Suprapubic skin (tissue), 4 donors: ENCODE results near the gene SNRK. TPM values are rescaled to one million over a fixed set of nuclear protein-coding genes. Genes with fewer than 3 reads are reported as not detected.

ENCODE experiments used
- DNase-seq, 2 donors: peaks; one replicate each; pipeline ENCODE4 v3.0.0-alpha.2; 2019; ENCODE audit warnings: low spot score in 2 of 2
- H3K27ac ChIP-seq: fragments of 200-600 bp; sonication (generic); one replicate; pipeline ENCODE4 v1.5.1; 2019
- H3K27me3 ChIP-seq: fragments of 200-600 bp; sonication (generic); one replicate; pipeline ENCODE4 v1.5.1; 2019
- H3K36me3 ChIP-seq: fragments of 200-600 bp; sonication (generic); one replicate; pipeline ENCODE4 v1.5.1; 2019
- H3K4me1 ChIP-seq: fragments of 200-600 bp; sonication (generic); one replicate; pipeline ENCODE4 v1.5.1; 2019
- H3K4me3 ChIP-seq: fragments of 200-600 bp; sonication (generic); one replicate; pipeline ENCODE4 v1.5.1; 2019; ENCODE audit warnings: mild to moderate bottlenecking
- H3K9me3 ChIP-seq: fragments of 200-600 bp; sonication (generic); one replicate; pipeline ENCODE4 v1.5.1; 2019
- EP300 ChIP-seq: sonication (generic); formaldehyde crosslinking; IDR thresholded peaks from one replicate; pipeline ENCODE4 v1.6.1; 2017; ENCODE audit warnings: antibody characterized with exemption
- POLR2A ChIP-seq, 2 donors: fragments of 450-650 bp; IDR thresholded peaks; one replicate each; pipeline ENCODE4 v1.6.1; 2017; ENCODE audit warnings: antibody characterized with exemption in 2 of 2, mild to moderate bottlenecking in 2 of 2, moderate library complexity in 2 of 2
- POLR2AphosphoS5 ChIP-seq, 3 donors: sonication (generic); formaldehyde crosslinking; IDR thresholded peaks; one replicate each; pipeline ENCODE4 v1.6.1; 2017; ENCODE audit warnings: antibody characterized with exemption in 3 of 3
- WGBS: methylation state at CpG from one replicate; pipeline ENCODE4 v1.1.5; 2018; 5-methylcytosine and 5-hydroxymethylcytosine counted together
- total RNA-seq, 4 donors: library from RNA; depleted of rRNA; stranded (reverse); fragments of >200 nt; gene quantifications; one replicate each; pipeline ENCODE4 v1.1.0, GENCODE V29; 2016
- TF ChIP-seq, protein P1 (sequence below), 2 donors: fragments of 200-600 bp in 1 of 2; fragments of 450-650 bp in 1 of 2; sonication (generic) in 1 of 2; IDR thresholded peaks; one replicate each; pipeline ENCODE4 v1.5.1; 2016 to 2019; ENCODE audit warnings: antibody characterized with exemption in 2 of 2, mild to moderate bottlenecking in 1 of 2, moderate library complexity in 1 of 2

SNRK gene
- total RNA-seq, 4 donors from 2014 or later = 107 to 213 (median 177) TPM

GRCh38 chr3:43304126-43304525 is 17.8 kb downstream of the SNRK start:
- Histone ChIP-seq H3K9me3 (no peaks in the 10 kb centered on the region), H3K4me3 (no peak overlapping the region), H3K27ac (no peak overlapping the region), H3K36me3 (peaks cover 35% of the 10 kb centered on the region), H3K27me3 (no peaks in the 10 kb centered on the region), H3K4me1 (peaks cover 3% of the 10 kb centered on the region)
- WGBS = 92% methylated on average over 3 of the region's 3 CpGs
- TF ChIP-seq POLR2AphosphoS5 (IDR thresholded peaks at IDR 0.05) = no peak
- no peak for TF ChIP-seq POLR2A (IDR thresholded peaks at IDR 0.05)
- TF ChIP-seq, protein P1, sequence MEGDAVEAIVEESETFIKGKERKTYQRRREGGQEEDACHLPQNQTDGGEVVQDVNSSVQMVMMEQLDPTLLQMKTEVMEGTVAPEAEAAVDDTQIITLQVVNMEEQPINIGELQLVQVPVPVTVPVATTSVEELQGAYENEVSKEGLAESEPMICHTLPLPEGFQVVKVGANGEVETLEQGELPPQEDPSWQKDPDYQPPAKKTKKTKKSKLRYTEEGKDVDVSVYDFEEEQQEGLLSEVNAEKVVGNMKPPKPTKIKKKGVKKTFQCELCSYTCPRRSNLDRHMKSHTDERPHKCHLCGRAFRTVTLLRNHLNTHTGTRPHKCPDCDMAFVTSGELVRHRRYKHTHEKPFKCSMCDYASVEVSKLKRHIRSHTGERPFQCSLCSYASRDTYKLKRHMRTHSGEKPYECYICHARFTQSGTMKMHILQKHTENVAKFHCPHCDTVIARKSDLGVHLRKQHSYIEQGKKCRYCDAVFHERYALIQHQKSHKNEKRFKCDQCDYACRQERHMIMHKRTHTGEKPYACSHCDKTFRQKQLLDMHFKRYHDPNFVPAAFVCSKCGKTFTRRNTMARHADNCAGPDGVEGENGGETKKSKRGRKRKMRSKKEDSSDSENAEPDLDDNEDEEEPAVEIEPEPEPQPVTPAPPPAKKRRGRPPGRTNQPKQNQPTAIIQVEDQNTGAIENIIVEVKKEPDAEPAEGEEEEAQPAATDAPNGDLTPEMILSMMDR (IDR thresholded peaks at IDR 0.05) = no peak
- TF ChIP-seq EP300 = no peak
- DNase-seq = no peak

DNA sequence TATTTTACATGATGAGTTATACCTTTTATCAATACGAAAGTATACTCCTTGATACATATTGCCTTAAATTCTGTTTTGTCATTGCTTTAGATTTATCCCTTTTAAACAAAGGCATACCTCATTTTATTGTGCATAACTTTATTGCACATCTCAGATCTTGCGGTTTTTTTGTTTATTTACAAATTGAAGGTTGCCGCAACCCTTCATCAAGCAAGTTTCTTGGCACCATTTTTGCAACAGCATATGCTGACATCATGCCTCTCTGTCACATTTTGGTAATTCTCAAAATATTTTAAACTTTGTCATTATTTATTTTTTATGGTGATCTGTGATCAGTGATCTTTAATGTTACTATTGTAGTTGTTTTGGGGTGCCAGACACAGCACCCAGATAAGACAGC is 20.9 kb downstream of the SNRK start:
- DNase-seq = no peak
- Histone ChIP-seq H3K36me3 (peaks cover 35% of the 10 kb centered on the region), H3K9me3 (no peaks in the 10 kb centered on the region), H3K4me1 (no peaks in the 10 kb centered on the region), H3K27ac (no peak overlapping the region), H3K4me3 (no peak overlapping the region), H3K27me3 (no peaks in the 10 kb centered on the region)
- 97% methylated on average over 3 of the region's 3 CpGs for WGBS
- TF ChIP-seq POLR2AphosphoS5 (IDR thresholded peaks at IDR 0.05) (no peak), EP300 (no peak), POLR2A (IDR thresholded peaks at IDR 0.05) (no peak)
- TF ChIP-seq, protein P1 (IDR thresholded peaks at IDR 0.05) = no peak

DNA sequence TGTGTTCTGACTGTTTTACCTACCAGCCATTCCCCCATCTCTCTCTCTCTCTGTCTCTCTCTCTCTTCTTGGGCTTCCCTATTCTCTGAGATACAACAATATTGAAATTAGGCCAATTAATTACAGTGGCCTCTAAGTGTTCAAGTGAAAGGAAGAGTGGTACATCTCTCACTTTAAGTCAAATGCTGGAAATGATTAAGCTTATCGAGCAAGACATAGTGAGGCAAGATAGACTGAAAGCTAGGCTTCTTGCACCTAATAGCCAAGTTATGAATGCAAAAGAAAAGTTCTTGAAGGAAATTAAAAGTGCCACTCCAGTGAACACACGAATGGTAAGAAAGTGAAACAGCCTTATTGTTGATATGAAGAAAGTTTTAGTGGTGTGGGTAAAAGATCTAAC is 21.3 kb downstream of the SNRK start:
- no peaks in the 10 kb centered on the region for H3K27me3 ChIP-seq
- no peaks in the 10 kb centered on the region for H3K4me1 ChIP-seq
- H3K9me3 ChIP-seq = no peaks in the 10 kb centered on the region
- WGBS = 86% methylated on average over 2 of the region's 2 CpGs
- no peak for TF ChIP-seq EP300
- TF ChIP-seq POLR2A (IDR thresholded peaks at IDR 0.05) = no peak
- no peak for TF ChIP-seq POLR2AphosphoS5 (IDR thresholded peaks at IDR 0.05)
- TF ChIP-seq, protein P1 (IDR thresholded peaks at IDR 0.05) = no peak
- DNase-seq = no peak
- no peak overlapping the region for H3K4me3 ChIP-seq
- H3K36me3 ChIP-seq = peaks cover 35% of the 10 kb centered on the region
- H3K27ac ChIP-seq = no peak overlapping the region

GRCh38 chr3:43309372-43310305 is 23.3 kb downstream of the SNRK start:
- H3K4me3 ChIP-seq = no peak overlapping the region
- WGBS = 92% methylated on average over 12 of the region's 12 CpGs
- no peaks in the 10 kb centered on the region for H3K9me3 ChIP-seq
- TF ChIP-seq EP300 = no peak
- TF ChIP-seq POLR2A (IDR thresholded peaks at IDR 0.05) = no peak
- TF ChIP-seq, protein P1 (IDR thresholded peaks at IDR 0.05) = no peak
- TF ChIP-seq POLR2AphosphoS5 (IDR thresholded peaks at IDR 0.05) = no peak
- H3K27me3 ChIP-seq = no peaks in the 10 kb centered on the region
- peaks cover 22% of the 10 kb centered on the region for H3K36me3 ChIP-seq
- H3K4me1 ChIP-seq = no peaks in the 10 kb centered on the region
- no peak overlapping the region for H3K27ac ChIP-seq
- DNase-seq = no peak

- peaks cover 27% of the 10 kb centered on the region for H3K4me1 ChIP-seq
- peaks cover 2% of the 10 kb centered on the region for H3K36me3 ChIP-seq
- no peak overlapping the region for H3K27ac ChIP-seq
- DNase-seq = no peak
- 75% methylated on average over 4 of the region's 4 CpGs for WGBS
- no peaks in the 10 kb centered on the region for H3K27me3 ChIP-seq
- H3K9me3 ChIP-seq = no peaks in the 10 kb centered on the region
- no peak overlapping the region for H3K4me3 ChIP-seq
- TF ChIP-seq, protein P1 (IDR thresholded peaks at IDR 0.05) = no peak
- no peak for TF ChIP-seq EP300
- no peak for TF ChIP-seq POLR2AphosphoS5 (IDR thresholded peaks at IDR 0.05)
- TF ChIP-seq POLR2A (IDR thresholded peaks at IDR 0.05) = no peak
Observed at GRCh38 chr3:43316783-43317460, 30.6 kb downstream of the SNRK start.
